Measurements from ENCODE around the gene TESK2.

The TESK2 gene

DNA sequence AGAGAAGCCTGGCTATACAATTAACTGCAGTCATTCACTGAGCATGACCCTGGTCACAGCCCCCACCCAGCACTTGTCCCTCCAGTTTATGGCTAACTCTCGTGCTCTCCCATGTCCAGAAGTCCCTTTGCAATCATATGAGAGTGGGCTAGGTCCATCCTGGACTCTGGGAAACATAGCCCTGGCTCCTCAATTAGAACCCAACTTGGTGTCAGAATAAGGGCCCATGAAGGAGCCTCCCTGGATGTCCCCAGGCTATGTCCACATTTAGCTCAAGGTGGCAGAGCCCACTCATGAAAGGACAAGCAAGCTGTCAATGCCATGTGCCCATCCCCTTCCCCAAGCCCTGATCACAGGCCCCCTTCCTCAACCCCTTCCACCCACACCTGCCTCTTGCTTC, 191.7 kb downstream of the TESK2 start:
- H3K27me3 ChIP-seq (ENCODE audit: insufficient read depth, low read length, poor library complexity, severe bottlenecking) = no peaks in the 10 kb centered on the region
- H3K4me3 ChIP-seq (ENCODE audit: low read length, poor library complexity, severe bottlenecking) = no peak overlapping the region
- H3F3A ChIP-seq (ENCODE audit: low read depth) = no peaks in the 10 kb centered on the region
- H3K9ac ChIP-seq (ENCODE audit: low read depth, low read length, poor library complexity, severe bottlenecking) = no peak overlapping the region
- no peaks in the 10 kb centered on the region for H4K20me1 ChIP-seq (ENCODE audit: insufficient read depth, low read length, poor library complexity, severe bottlenecking)
- no peak overlapping the region for H2AFZ ChIP-seq (ENCODE audit: low read length)
- no peaks in the 10 kb centered on the region for H3K9me3 ChIP-seq (ENCODE audit: insufficient read depth, low read depth, low read length)
- no peaks in the 10 kb centered on the region for H3K9me2 ChIP-seq (replicated peaks; ENCODE audit: low read depth, low read length)
- H3K4me1 ChIP-seq (ENCODE audit: insufficient read depth, low read length, poor library complexity, severe bottlenecking) = peaks cover 9% of the 10 kb centered on the region
- H3K4me2 ChIP-seq (ENCODE audit: low read depth, low read length, poor library complexity, severe bottlenecking) = no peak overlapping the region
- no peaks in the 10 kb centered on the region for H3K36me3 ChIP-seq (ENCODE audit: insufficient read depth, low read length)
- peaks cover under 1% of the 10 kb centered on the region; the same call in 1 of the 2 replicates for H3K79me2 ChIP-seq (ENCODE audit: insufficient read depth, low read length)
- TF ChIP-seq EZH2phosphoT487 (IDR thresholded peaks at IDR 0.05; ENCODE audit: borderline replicate concordance) = no peak
- no peak for TF ChIP-seq CTCF (conservative IDR thresholded peaks at IDR 0.05; ENCODE audit: low read length)

GRCh38 chr1:45297666-45298356, 193.2 kb downstream of the TESK2 start:
- Histone ChIP-seq H3K4me3 (ENCODE audit: low read length, poor library complexity, severe bottlenecking) (no peak overlapping the region), H3F3A (ENCODE audit: low read depth) (no peaks in the 10 kb centered on the region), H3K36me3 (ENCODE audit: insufficient read depth, low read length) (no peaks in the 10 kb centered on the region), H3K27me3 (ENCODE audit: insufficient read depth, low read length, poor library complexity, severe bottlenecking) (no peaks in the 10 kb centered on the region), H3K9me2 (replicated peaks; ENCODE audit: low read depth, low read length) (no peaks in the 10 kb centered on the region), H3K79me2 (ENCODE audit: insufficient read depth, low read length) (no peaks in the 10 kb centered on the region), H3K4me1 (ENCODE audit: insufficient read depth, low read length, poor library complexity, severe bottlenecking) (peaks cover 3% of the 10 kb centered on the region), H3K4me2 (ENCODE audit: low read depth, low read length, poor library complexity, severe bottlenecking) (no peak overlapping the region), H3K9ac (ENCODE audit: low read depth, low read length, poor library complexity, severe bottlenecking) (no peak overlapping the region), H3K9me3 (ENCODE audit: insufficient read depth, low read depth, low read length) (no peaks in the 10 kb centered on the region), H4K20me1 (ENCODE audit: insufficient read depth, low read length, poor library complexity, severe bottlenecking) (no peaks in the 10 kb centered on the region), H2AFZ (ENCODE audit: low read length) (no peak overlapping the region)
- TF ChIP-seq EZH2phosphoT487 (IDR thresholded peaks at IDR 0.05; ENCODE audit: borderline replicate concordance) (no peak), CTCF (conservative IDR thresholded peaks at IDR 0.05; ENCODE audit: low read length) (no peak)
